NB4 (cell line): ENCODE data around the gene RTP3.
"Not testable (repeated sequence)": the region's sequence is repeated elsewhere in the genome, so short reads cannot be mapped to it uniquely, and the experiment has no call there.

Experiments
- DNase-seq: peaks from one replicate; pipeline ENCODE4 v3.0.0; 2010; ENCODE audit warnings: low read depth
- H3K4me3 ChIP-seq: one replicate; pipeline ENCODE4 v1.5.1; 2011; ENCODE audit warnings: mild to moderate bottlenecking, low read depth, low read length, moderate library complexity
- CTCF ChIP-seq: IDR thresholded peaks from one replicate; pipeline ENCODE4 v1.5.1; 2012; ENCODE audit warnings: low read depth, low read length
- MAX ChIP-seq: IDR thresholded peaks from 2 replicates; pipeline ENCODE4 v1.6.1; 2011; ENCODE audit warnings: low read depth, low read length
- MYC ChIP-seq: IDR thresholded peaks from 2 replicates; pipeline ENCODE4 v1.6.1; 2011; ENCODE audit warnings: low read depth, low read length
- POLR2A ChIP-seq: IDR thresholded peaks from 2 replicates; pipeline ENCODE4 v1.6.1; 2011; ENCODE audit warnings: mild to moderate bottlenecking; ENCODE audit not compliant: insufficient read length; ENCODE audit errors: extremely low read depth

Gene RTP3

GRCh38 chr3:46544771-46545503 lies 47.2 kb downstream of the RTP3 start:
- no peak for DNase-seq
- TF ChIP-seq MYC (no peak), MAX (no peak), POLR2A (no peak), CTCF (no peak)
- no peak overlapping the region for H3K4me3 ChIP-seq

- no peak overlapping the region for H3K4me3 ChIP-seq
- no peak for DNase-seq
- TF ChIP-seq CTCF (no peak), POLR2A (no peak), MAX (no peak), MYC (no peak)
Measured at GRCh38 chr3:46545818-46546630, 48.2 kb downstream of the RTP3 start.

GRCh38 chr3:46546896-46547440 lies 49.2 kb downstream of the RTP3 start:
- H3K4me3 ChIP-seq = no peak overlapping the region
- no peak for TF ChIP-seq POLR2A
- no peak for TF ChIP-seq MYC
- no peak for TF ChIP-seq MAX
- no peak for DNase-seq

- not testable (repeated sequence) for H3K4me3 ChIP-seq, DNase-seq
Measured at GRCh38 chr3:46548611-46549010, 50.8 kb downstream of the RTP3 start.

- no peak overlapping the region for H3K4me3 ChIP-seq
- no peak for TF ChIP-seq MYC
- TF ChIP-seq CTCF = no peak
- TF ChIP-seq MAX = no peak
- no peak for TF ChIP-seq POLR2A
- no peak for DNase-seq
Measured at GRCh38 chr3:46549408-46549904, 51.7 kb downstream of the RTP3 start.

GRCh38 chr3:46549989-46550388 lies 52.2 kb downstream of the RTP3 start:
- no peak overlapping the region for H3K4me3 ChIP-seq
- TF ChIP-seq MAX (no peak), MYC (no peak), POLR2A (no peak), CTCF (no peak)
- no peak for DNase-seq
